GM12878 (cell line): ENCODE measurements around the gene CCDC190. TPM values are rescaled to one million over a fixed set of nuclear protein-coding genes. Genes with fewer than 3 reads are reported as not detected.

Experiments
- polyA plus RNA-seq, 11 experiments: library from polyadenylated mRNA; depleted of rRNA in 4 of 11; unstranded in 6 of 11; stranded (reverse) in 5 of 11; fragments of >200 nt; fragmentation: Nextera tagmentation in 4 of 11; fragmentation: Illumina TruSeq in 1 of 11; extraction: Ambion mirVana in 4 of 11; extraction: Trizol in 1 of 11; gene quantifications; 1 replicate in 1 of 11; 2 replicates in 10 of 11; pipeline versions ENCODE4 v1.2.1 to v1.2.3, GENCODE V29; 2011 to 2016; ENCODE audit warnings: inconsistent platforms in 2 of 11, missing spikeins in 2 of 11, low read depth in 1 of 11
- total RNA-seq, 4 experiments: library from RNA; depleted of rRNA in 3 of 4; stranded (reverse); fragments of >200 nt in 3 of 4; fragmentation: Illumina TruSeq in 1 of 4; extraction: Trizol in 1 of 4; gene quantifications; 2 replicates each; pipeline versions ENCODE4 v1.2.1 to v1.2.3, GENCODE V29; 2013 to 2021

Gene CCDC190
- total and polyA plus RNA-seq, 10 of the 15 experiments (the other 5 are each of a cell fraction or from before 2014, with no cell fraction given), result not detected

Other genes starting within 250 kb of the CCDC190 start
- gene DDR2, start 228.7 kb downstream of the CCDC190 start, total RNA-seq (2014; rRNA removed), result 6.6 and 7.4 TPM in 2 replicates
- 4.8 and 5.1 TPM in 2 replicates for gene DDR2, start 228.7 kb downstream of the CCDC190 start, total RNA-seq (2014; rRNA removed; fragmentation: Illumina TruSeq; extraction: Trizol)
- 8.4 and 8.8 TPM in 2 replicates for gene DDR2, start 228.7 kb downstream of the CCDC190 start, total RNA-seq (2021)
- gene DDR2, start 228.7 kb downstream of the CCDC190 start, polyA plus RNA-seq (2011; rRNA removed), result 4.9 and 6.2 TPM in 2 replicates
- 5.8 and 6.4 TPM in 2 replicates for gene DDR2, start 228.7 kb downstream of the CCDC190 start, polyA plus RNA-seq (2014; fragmentation: Illumina TruSeq; extraction: Trizol)
- gene DDR2, start 228.7 kb downstream of the CCDC190 start, polyA plus RNA-seq (2014; fragmentation: Nextera tagmentation; extraction: Ambion mirVana), result 1 to 10 TPM; 1.9 to 2.8 TPM
- 3.6 and 5.7 TPM in 2 replicates for gene DDR2, start 228.7 kb downstream of the CCDC190 start, polyA plus RNA-seq (2014; rRNA removed)
- gene DDR2, start 228.7 kb downstream of the CCDC190 start, polyA plus RNA-seq (2016; fragmentation: Nextera tagmentation; extraction: Ambion mirVana), result 1 to 10 TPM; 5.2 to 6.3 TPM
- 42.1 and 53.2 TPM in 2 replicates for gene HSD17B7, start 70.5 kb downstream of the CCDC190 start, total RNA-seq (2014; rRNA removed)
- gene HSD17B7, start 70.5 kb downstream of the CCDC190 start, total RNA-seq (2014; rRNA removed; fragmentation: Illumina TruSeq; extraction: Trizol), result 34.5 and 36.2 TPM in 2 replicates
- gene HSD17B7, start 70.5 kb downstream of the CCDC190 start, total RNA-seq (2021), result 27.0 and 35.1 TPM in 2 replicates
- gene HSD17B7, start 70.5 kb downstream of the CCDC190 start, polyA plus RNA-seq (2011; rRNA removed), result 84.1 and 88.1 TPM in 2 replicates
- gene HSD17B7, start 70.5 kb downstream of the CCDC190 start, polyA plus RNA-seq (2014; fragmentation: Illumina TruSeq; extraction: Trizol), result 35.7 and 42.2 TPM in 2 replicates
- gene HSD17B7, start 70.5 kb downstream of the CCDC190 start, polyA plus RNA-seq (2014; fragmentation: Nextera tagmentation; extraction: Ambion mirVana), result 10 to 100 TPM; 37.2 to 45.6 TPM
- 34.6 and 36.9 TPM in 2 replicates for gene HSD17B7, start 70.5 kb downstream of the CCDC190 start, polyA plus RNA-seq (2014; rRNA removed)
- gene HSD17B7, start 70.5 kb downstream of the CCDC190 start, polyA plus RNA-seq (2016; fragmentation: Nextera tagmentation; extraction: Ambion mirVana), result 10 to 100 TPM; 32.9 to 35.2 TPM
- gene RGS4, start 208.2 kb upstream of the CCDC190 start, total RNA-seq (2014; rRNA removed), result not detected in 2 replicates
- gene RGS4, start 208.2 kb upstream of the CCDC190 start, total RNA-seq (2014; rRNA removed; fragmentation: Illumina TruSeq; extraction: Trizol), result not detected in 2 replicates
- not detected in 2 replicates for gene RGS4, start 208.2 kb upstream of the CCDC190 start, total RNA-seq (2021)
- gene RGS4, start 208.2 kb upstream of the CCDC190 start, polyA plus RNA-seq (2011; rRNA removed), result 0.09 and 0.14 TPM in 2 replicates
- gene RGS4, start 208.2 kb upstream of the CCDC190 start, polyA plus RNA-seq (2014; fragmentation: Illumina TruSeq; extraction: Trizol), result not detected in 2 replicates
- gene RGS4, start 208.2 kb upstream of the CCDC190 start, polyA plus RNA-seq (2014; fragmentation: Nextera tagmentation; extraction: Ambion mirVana), result not detected
- gene RGS4, start 208.2 kb upstream of the CCDC190 start, polyA plus RNA-seq (2014; rRNA removed), result not detected in 2 replicates
- under 1 TPM in 1 of 2 experiments, not detected in 1; 0.05 TPM for gene RGS4, start 208.2 kb upstream of the CCDC190 start, polyA plus RNA-seq (2016; fragmentation: Nextera tagmentation; extraction: Ambion mirVana)